CD4-positive, alpha-beta memory T cell (primary cell): ENCODE results near the gene OSCP1. TPM values are rescaled to one million over a fixed set of nuclear protein-coding genes. Genes with fewer than 3 reads are reported as not detected.

Experiments
- CTCF ChIA-PET: fragments of 350-600 bp; sonication (Branson Sonifier 250); formaldehyde crosslinking; loops from one replicate; lab custom pipeline; 2021; ENCODE audit warnings: inconsistent platforms; ENCODE audit not compliant: partially characterized antibody; lab: Charles Lee
- POLR2A ChIA-PET: fragments of 350-600 bp; sonication (Branson Sonifier 250); formaldehyde crosslinking; loops from one replicate; lab custom pipeline; 2021; ENCODE audit not compliant: partially characterized antibody; lab: Charles Lee
- DNase-seq, 5 donors: peaks; one replicate each; pipeline versions ENCODE4 v3.0.0 to v3.0.0-alpha.2; 2020 to 2022; ENCODE audit warnings: mixed read lengths in 1 of 5
- H3K27ac ChIP-seq: one replicate; pipeline ENCODE4 v1.7.0; 2013; ENCODE audit warnings: low read depth, low read length
- H3K27me3 ChIP-seq: 2 replicates; pipeline ENCODE4 v1.7.0; 2013; ENCODE audit warnings: mild to moderate bottlenecking, low read length, moderate library complexity; ENCODE audit not compliant: insufficient read depth
- H3K36me3 ChIP-seq: 2 replicates; pipeline ENCODE4 v1.7.0; 2013; ENCODE audit warnings: mild to moderate bottlenecking, low read length, moderate library complexity; ENCODE audit not compliant: insufficient read depth
- H3K4me1 ChIP-seq: 2 replicates; pipeline ENCODE4 v1.7.0; 2013; ENCODE audit warnings: mild to moderate bottlenecking, low read length, moderate library complexity; ENCODE audit not compliant: insufficient read depth
- H3K4me3 ChIP-seq, 2 donors: one replicate each; pipeline ENCODE4 v1.7.0; 2013; ENCODE audit warnings: low read length in 2 of 2, mild to moderate bottlenecking in 1 of 2
- H3K9me3 ChIP-seq, 2 donors: one replicate each; pipeline ENCODE4 v1.7.0; 2013; ENCODE audit warnings: low read length in 2 of 2, control low read depth in 1 of 2; ENCODE audit not compliant: control insufficient read depth in 1 of 2
- H3K27ac Mint-ChIP-seq, 7 donors: one replicate each; pipeline ENCODE4 v1.8.0; 2020 to 2021; ENCODE audit warnings: mixed read lengths in 7 of 7, mild to moderate bottlenecking in 6 of 7, inconsistent platforms in 3 of 7, moderate library complexity in 3 of 7
- H3K27me3 Mint-ChIP-seq, 2 donors: one replicate each; pipeline ENCODE4 v1.8.0; 2020 to 2021; ENCODE audit warnings: mixed read lengths in 2 of 2
- H3K36me3 Mint-ChIP-seq, 2 donors: one replicate each; pipeline ENCODE4 v1.8.0; 2020 to 2021; ENCODE audit warnings: mixed read lengths in 2 of 2, inconsistent platforms in 1 of 2, mild to moderate bottlenecking in 1 of 2
- H3K4me1 Mint-ChIP-seq, 4 donors: one replicate each; pipeline ENCODE4 v1.8.0; 2020 to 2021; ENCODE audit warnings: mixed read lengths in 4 of 4, mild to moderate bottlenecking in 1 of 4
- H3K4me3 Mint-ChIP-seq, 8 donors: one replicate each; pipeline ENCODE4 v1.8.0; 2020 to 2021; ENCODE audit warnings: mixed read lengths in 8 of 8, mild to moderate bottlenecking in 7 of 8, moderate library complexity in 6 of 8, inconsistent platforms in 3 of 8
- H3K9me3 Mint-ChIP-seq, 8 donors: one replicate each; pipeline ENCODE4 v1.8.0; 2020 to 2021; ENCODE audit warnings: mixed read lengths in 8 of 8, mild to moderate bottlenecking in 5 of 8, inconsistent platforms in 3 of 8, moderate library complexity in 1 of 8
- intact Hi-C: fragments of 100-400 bp; cut with micrococcal nuclease; formaldehyde crosslinking; loops from one replicate; pipeline ENCODE4 v1.15.1; 2023
- polyA plus RNA-seq, 2 donors: library from polyadenylated mRNA; unstranded; fragments of 300-500 nt; fragmentation: Illumina TruSeq; gene quantifications; one replicate each; pipeline ENCODE4 v1.2.3, GENCODE V29; 2021
- total RNA-seq, 2 experiments: library from RNA; stranded (reverse); gene quantifications; one replicate each; pipeline ENCODE4 v1.2.3, GENCODE V29; 2021

The OSCP1 gene
- total and polyA plus RNA-seq, 4 experiments from 2014 or later = 0.93 to 1.4 (median 1.1) TPM; not detected in 1

GRCh38 chr1:36465731-36466369, 15.6 kb upstream of the OSCP1 start:
- Mint-ChIP-seq H3K27ac (peak overlapping the region in 5 of 7 donors; percentile 41 to 98 (median 98)), H3K36me3 (peaks cover 0 to 17% of the 10 kb centered on the region in 2 donors), H3K27me3 (no peaks in the 10 kb centered on the region), H3K9me3 (no peaks in the 10 kb centered on the region), H3K4me1 (peaks cover 15 to 41% (median 28%) of the 10 kb centered on the region in 4 donors), H3K4me3 (peak overlapping the region in 1 of 8 donors; percentile 4)
- no peak overlapping the region for H3K27ac ChIP-seq
- ChIA-PET CTCF (no interaction called here), POLR2A (no interaction called here)
- peaks cover 12% of the 10 kb centered on the region for H3K36me3 ChIP-seq
- no peaks in the 10 kb centered on the region for H3K9me3 ChIP-seq
- peaks cover 19% of the 10 kb centered on the region for H3K4me1 ChIP-seq
- intact Hi-C loops = loop anchor here (2.0 kb wide), 2 partner anchors 377 to 535 kb away; partner anchors contain the start of genes ADPRS and AGO3
- no peaks in the 10 kb centered on the region for H3K27me3 ChIP-seq
- no peak for DNase-seq
- no peak overlapping the region for H3K4me3 ChIP-seq

GRCh38 chr1:36464605-36465393, 14.5 kb upstream of the OSCP1 start:
- intact Hi-C loops = loop anchor here (1.0 to 5.0 kb wide), 5 partner anchors 14 to 1228 kb away; partner anchors contain the start of genes ADPRS, AGO3, CDCA8 and OSCP1
- H3K4me1 Mint-ChIP-seq = peaks cover 15 to 44% (median 29%) of the 10 kb centered on the region in 4 donors
- H3K36me3 Mint-ChIP-seq = peaks cover 0 to 24% of the 10 kb centered on the region in 2 donors
- DNase-seq = no peak
- peak overlapping the region; percentile 96 to 99 (median 98) for H3K4me3 Mint-ChIP-seq
- Histone ChIP-seq H3K27ac (peak overlapping the region; percentile 80), H3K4me3 (peak overlapping the region; percentile 83 to 87), H3K36me3 (peaks cover 20% of the 10 kb centered on the region), H3K4me1 (peaks cover 19% of the 10 kb centered on the region), H3K9me3 (no peaks in the 10 kb centered on the region), H3K27me3 (no peaks in the 10 kb centered on the region)
- ChIA-PET POLR2A (interaction anchor here (1.0 to 2.5 kb wide), 12 partner anchors 10 to 1050 kb away, joined by 3 to 51 read pairs (median 4); partner anchors contain the start of genes AGO3, LSM10, MEAF6 and OSCP1), CTCF (no interaction called here)
- no peaks in the 10 kb centered on the region for H3K27me3 Mint-ChIP-seq
- H3K9me3 Mint-ChIP-seq = no peaks in the 10 kb centered on the region
- H3K27ac Mint-ChIP-seq = peak overlapping the region; percentile 95 to 98 (median 97)

GRCh38 chr1:36463803-36464604, 13.8 kb upstream of the OSCP1 start, which contains the start of gene MRPS15:
TSS of gene MRPS15 (minus strand) at chr1:36464384. CDS start at chr1:36464275, 109 bp downstream.
- peaks cover 23% of the 10 kb centered on the region for H3K4me1 ChIP-seq
- CTCF ChIA-PET = no interaction called here

DNA sequence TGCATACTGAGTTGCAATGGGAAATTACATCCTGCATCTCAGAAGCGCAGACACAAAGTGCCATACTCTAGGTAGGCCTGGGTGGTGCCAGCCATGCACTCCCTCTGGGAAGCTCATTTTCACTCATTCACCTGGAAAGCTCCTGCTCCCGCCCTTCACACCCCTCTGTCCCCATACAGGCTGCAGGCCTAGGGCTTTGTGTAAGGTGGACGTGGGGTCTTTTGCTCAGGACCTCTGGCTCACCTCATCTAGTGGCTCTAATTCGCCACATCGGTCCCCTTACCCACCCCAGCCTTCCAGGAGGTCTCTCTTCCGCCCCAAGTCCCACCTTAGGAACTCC, 13.2 kb upstream of the OSCP1 start:
- Histone ChIP-seq H3K27me3 (no peaks in the 10 kb centered on the region), H3K27ac (peak overlapping the region; percentile 80), H3K4me1 (peaks cover 28% of the 10 kb centered on the region), H3K9me3 (no peaks in the 10 kb centered on the region), H3K4me3 (peak overlapping the region; percentile 83 to 87), H3K36me3 (peaks cover 25% of the 10 kb centered on the region)
- CTCF ChIA-PET = no interaction called here
- peaks cover 4 to 34% of the 10 kb centered on the region in 2 donors for H3K36me3 Mint-ChIP-seq
- no peaks in the 10 kb centered on the region for H3K27me3 Mint-ChIP-seq
- peaks cover 20 to 56% (median 36%) of the 10 kb centered on the region in 4 donors for H3K4me1 Mint-ChIP-seq
- H3K9me3 Mint-ChIP-seq = no peaks in the 10 kb centered on the region
- peak overlapping the region; percentile 95 to 98 (median 97) for H3K27ac Mint-ChIP-seq
- POLR2A ChIA-PET = interaction anchor here (0.8 to 2.5 kb wide), 7 partner anchors 8 to 1015 kb away, joined by 3 to 51 read pairs (median 4); partner anchors contain the start of genes OSCP1 and THRAP3
- no peak for DNase-seq
- peak overlapping the region; percentile 96 to 99 (median 98) for H3K4me3 Mint-ChIP-seq
- intact Hi-C loops = loop anchor here (5.0 kb wide), 1 partner anchor 1229 kb away; the partner anchor contains the start of gene CDCA8

More at GRCh38 chr1:36463803-36464604, 13.8 kb upstream of the OSCP1 start, which contains the start of gene MRPS15:
- peak within 1 kb of the TSS; percentile 80 for H3K27ac ChIP-seq
- H3K27me3 ChIP-seq = no peaks in the 10 kb centered on the region
- H3K4me3 Mint-ChIP-seq = peak within 1 kb of the TSS; percentile 96 to 99 (median 98)
- no peaks in the 10 kb centered on the region for H3K27me3 Mint-ChIP-seq
- H3K27ac Mint-ChIP-seq = peak within 1 kb of the TSS; percentile 95 to 98 (median 97)
- peak; percentile 91 to 95 (median 92) for DNase-seq
- intact Hi-C loops = loop anchor here (1.0 to 5.0 kb wide), 5 partner anchors 14 to 1228 kb away; partner anchors contain the start of genes ADPRS, AGO3, CDCA8 and OSCP1
- peaks cover 19 to 50% (median 31%) of the 10 kb centered on the region in 4 donors for H3K4me1 Mint-ChIP-seq
- peak within 1 kb of the TSS; percentile 83 to 87 for H3K4me3 ChIP-seq
- POLR2A ChIA-PET = interaction anchor here (0.5 to 2.5 kb wide), 14 partner anchors 9 to 1051 kb away, joined by 3 to 51 read pairs (median 4); partner anchors contain the start of genes AGO3, LSM10, MEAF6 and OSCP1
- peaks cover 25% of the 10 kb centered on the region for H3K36me3 ChIP-seq
- H3K9me3 Mint-ChIP-seq = no peaks in the 10 kb centered on the region
- peaks cover 4 to 32% of the 10 kb centered on the region in 2 donors for H3K36me3 Mint-ChIP-seq
- H3K9me3 ChIP-seq = no peaks in the 10 kb centered on the region

- Histone ChIP-seq H3K36me3 (peaks cover 39% of the 10 kb centered on the region), H3K9me3 (no peaks in the 10 kb centered on the region), H3K27me3 (no peaks in the 10 kb centered on the region), H3K27ac (no peak overlapping the region), H3K4me3 (no peak overlapping the region), H3K4me1 (peaks cover 43% of the 10 kb centered on the region)
- intact Hi-C loops = no loop called here
- CTCF ChIA-PET = interaction anchor here (0.7 to 1.5 kb wide), 2 partner anchors 116 to 135 kb away, joined by 3 read pairs; no protein-coding TSS in a partner anchor
- Mint-ChIP-seq H3K27me3 (no peaks in the 10 kb centered on the region), H3K9me3 (no peaks in the 10 kb centered on the region), H3K27ac (peak overlapping the region in 5 of 7 donors; percentile 35 to 82 (median 78)), H3K4me1 (peaks cover 24 to 63% (median 41%) of the 10 kb centered on the region in 4 donors), H3K4me3 (peak overlapping the region in 4 of 8 donors; percentile 20 to 78 (median 69)), H3K36me3 (peaks cover 20 to 51% of the 10 kb centered on the region in 2 donors)
- no peak for DNase-seq
- POLR2A ChIA-PET = interaction anchor here (0.6 kb wide), 1 partner anchor 1425 kb away, joined by 4 read pairs; no protein-coding TSS in a partner anchor
These were observed 8.7 kb upstream of the OSCP1 start for GRCh38 chr1:36458910-36459309.

GRCh38 chr1:36457691-36458090, 7.4 kb upstream of the OSCP1 start:
- Histone ChIP-seq H3K9me3 (no peaks in the 10 kb centered on the region), H3K4me1 (peaks cover 34% of the 10 kb centered on the region), H3K27ac (peak overlapping the region; percentile 12), H3K27me3 (no peaks in the 10 kb centered on the region), H3K4me3 (peak overlapping the region in 1 of 2 donors; percentile 25), H3K36me3 (peaks cover 39% of the 10 kb centered on the region)
- Mint-ChIP-seq H3K4me3 (peak overlapping the region in 7 of 8 donors; percentile 68 to 88 (median 76)), H3K9me3 (no peaks in the 10 kb centered on the region), H3K36me3 (peaks cover 20 to 50% of the 10 kb centered on the region in 2 donors), H3K27me3 (no peaks in the 10 kb centered on the region), H3K27ac (peak overlapping the region in 6 of 7 donors; percentile 78 to 88 (median 81)), H3K4me1 (peaks cover 16 to 52% (median 32%) of the 10 kb centered on the region in 4 donors)
- intact Hi-C loops = no loop called here
- POLR2A ChIA-PET = no interaction called here
- CTCF ChIA-PET = no interaction called here
- DNase-seq = peak in 4 of 5 donors; percentile 22 to 42 (median 24)
